ENCODE measurements around the gene NUP205.

DNA sequence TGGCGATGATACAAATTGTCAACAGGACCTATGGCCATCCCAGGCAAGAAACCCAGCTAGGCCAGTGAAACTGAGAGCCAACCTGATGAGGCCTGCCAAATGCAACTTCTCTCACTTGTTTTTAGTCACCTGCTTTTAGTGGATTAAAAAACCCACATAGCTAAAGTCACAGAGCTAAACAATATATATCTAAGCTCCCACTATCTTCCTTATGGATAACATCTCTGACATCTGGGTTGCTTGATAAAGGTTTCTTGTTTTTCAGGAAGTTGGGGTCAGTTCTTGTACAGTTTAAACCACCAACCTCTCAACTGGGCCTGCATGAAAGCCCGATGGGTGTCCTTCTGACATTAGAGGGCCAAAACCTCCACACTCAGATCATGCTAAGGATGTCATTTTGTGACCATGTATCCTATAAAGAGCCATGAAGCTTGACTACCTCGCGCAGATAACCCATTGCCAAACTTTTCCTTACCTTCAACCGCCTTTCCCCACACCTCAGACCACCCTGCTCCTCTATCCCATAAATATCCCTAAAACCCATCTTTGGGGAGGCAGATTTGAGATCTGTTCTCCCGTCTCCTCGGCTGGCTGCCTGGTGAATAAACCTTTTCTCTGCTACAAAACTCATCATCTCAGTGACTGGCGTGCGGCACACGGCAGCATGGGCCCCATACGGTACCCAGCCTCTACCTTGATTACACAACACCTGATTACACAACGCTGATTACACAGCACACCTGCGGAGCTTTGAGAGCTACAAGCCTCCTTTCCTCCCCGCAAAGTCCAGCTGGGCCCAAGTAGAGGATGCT lies 103.8 kb downstream of the NUP205 start:
- TF ChIP-seq CTCF (IDR thresholded peaks at IDR 0.05; ENCODE audit: poor library complexity) (no peak), EZH2 (IDR thresholded peaks at IDR 0.05; ENCODE audit: borderline replicate concordance) (no peak)

Measured in hepatocyte (in vitro differentiated cells).